SK-N-SH treated with all-trans-retinoic acid at 6 μM for 48 hours (cell line): ENCODE data around the gene ARHGEF12.

ENCODE experiments used
- ESRRG ChIP-seq: fragments of 250-450 bp; sonication (Bioruptor Pico); IDR thresholded peaks from 2 replicates; pipeline ENCODE4 v1.6.1; 2021; ENCODE audit warnings: mild to moderate bottlenecking
- GLIS3 ChIP-seq: fragments of 250-450 bp; sonication (Bioruptor Pico); IDR thresholded peaks from 2 replicates; pipeline ENCODE4 v1.5.0; 2020; ENCODE audit warnings: mild to moderate bottlenecking, moderate library complexity
- ISL1 ChIP-seq: fragments of 250-450 bp; sonication (Bioruptor Pico); IDR thresholded peaks from 2 replicates; pipeline ENCODE4 v2.1.2; 2022; ENCODE audit warnings: mild to moderate bottlenecking, moderate library complexity
- PATZ1 ChIP-seq: fragments of 250-450 bp; sonication (Bioruptor Pico); IDR thresholded peaks from 2 replicates; pipeline ENCODE4 v1.8.0; 2020; ENCODE audit warnings: mild to moderate bottlenecking, moderate library complexity, borderline replicate concordance
- RARB ChIP-seq: fragments of 250-450 bp; sonication (Bioruptor Pico); IDR thresholded peaks from 2 replicates; pipeline ENCODE4 v1.8.0; 2021; ENCODE audit warnings: mild to moderate bottlenecking, moderate library complexity
- ZFP3 ChIP-seq: fragments of 250-450 bp; sonication (Bioruptor Pico); IDR thresholded peaks from 2 replicates; pipeline ENCODE4 v1.5.0; 2020; ENCODE audit warnings: mild to moderate bottlenecking, moderate library complexity
- ZFP30 ChIP-seq: fragments of 450-650 bp; formaldehyde crosslinking; IDR thresholded peaks from 2 replicates; pipeline ENCODE4 v1.5.0; 2022; ENCODE audit warnings: mild to moderate bottlenecking, moderate library complexity
- TF ChIP-seq, protein P1 (sequence below): fragments of 250-450 bp; sonication (Bioruptor Pico); IDR thresholded peaks from 2 replicates; pipeline ENCODE4 v1.8.0; 2021; ENCODE audit warnings: low read depth, mild to moderate bottlenecking, moderate library complexity, borderline replicate concordance

DNA sequence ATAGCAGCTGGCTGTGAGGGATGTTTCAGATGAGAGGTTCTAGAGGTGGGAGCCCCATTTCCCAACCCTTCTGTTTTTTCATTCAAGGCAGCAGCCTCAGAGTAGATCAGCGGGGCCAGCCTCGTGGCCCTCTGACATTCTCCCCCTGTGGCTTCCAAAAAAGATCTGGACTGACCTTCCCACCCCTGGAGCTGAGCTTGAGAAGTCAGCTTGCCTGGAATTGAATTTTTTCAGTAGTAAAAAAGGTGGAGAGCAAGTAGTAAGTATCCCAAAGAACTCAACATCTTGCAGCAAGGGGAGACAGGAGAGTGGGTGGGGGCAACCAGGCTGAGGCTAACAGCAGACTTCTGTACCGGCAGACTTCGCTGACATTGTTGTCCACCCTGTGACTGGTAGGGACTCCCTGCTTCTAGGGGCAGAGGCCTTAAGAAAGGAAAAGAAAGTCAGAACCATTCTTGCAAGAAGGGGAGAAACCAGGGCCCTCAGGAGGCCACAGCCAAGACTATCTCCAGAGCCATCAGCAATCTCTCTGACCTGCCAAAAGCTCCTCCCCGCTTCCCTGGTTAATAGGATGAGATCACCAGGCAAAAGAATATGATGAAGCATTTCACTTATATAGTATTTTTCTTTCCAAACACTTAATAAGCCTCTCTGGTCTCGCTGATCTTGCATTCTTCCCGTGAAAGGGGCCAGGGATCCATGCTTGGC lies 173.3 kb downstream of the ARHGEF12 start:
- no peak for TF ChIP-seq RARB (CRISPR knock-in tag)
- no peak for TF ChIP-seq ESRRG (CRISPR knock-in tag)
- no peak for TF ChIP-seq ISL1
- TF ChIP-seq ZFP30: no peak
- no peak for TF ChIP-seq PATZ1 (CRISPR knock-in tag)
- TF ChIP-seq, protein P1, sequence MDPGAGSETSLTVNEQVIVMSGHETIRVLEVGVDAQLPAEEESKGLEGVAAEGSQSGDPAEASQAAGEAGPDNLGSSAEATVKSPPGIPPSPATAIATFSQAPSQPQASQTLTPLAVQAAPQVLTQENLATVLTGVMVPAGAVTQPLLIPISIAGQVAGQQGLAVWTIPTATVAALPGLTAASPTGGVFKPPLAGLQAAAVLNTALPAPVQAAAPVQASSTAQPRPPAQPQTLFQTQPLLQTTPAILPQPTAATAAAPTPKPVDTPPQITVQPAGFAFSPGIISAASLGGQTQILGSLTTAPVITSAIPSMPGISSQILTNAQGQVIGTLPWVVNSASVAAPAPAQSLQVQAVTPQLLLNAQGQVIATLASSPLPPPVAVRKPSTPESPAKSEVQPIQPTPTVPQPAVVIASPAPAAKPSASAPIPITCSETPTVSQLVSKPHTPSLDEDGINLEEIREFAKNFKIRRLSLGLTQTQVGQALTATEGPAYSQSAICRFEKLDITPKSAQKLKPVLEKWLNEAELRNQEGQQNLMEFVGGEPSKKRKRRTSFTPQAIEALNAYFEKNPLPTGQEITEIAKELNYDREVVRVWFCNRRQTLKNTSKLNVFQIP (CRISPR knock-in tag): no peak
- TF ChIP-seq GLIS3 (CRISPR knock-in tag): no peak
- no peak for TF ChIP-seq ZFP3 (CRISPR knock-in tag)
